AG09319 (cell line): ENCODE measurements around the gene ZBTB7C.

Experiments
- DNase-seq: peaks from one replicate; pipeline ENCODE4 v3.0.0-alpha.2; 2010; ENCODE audit warnings: low read depth; ENCODE audit errors: extremely low read depth
- TF ChIP-seq, protein P1 (sequence below): IDR thresholded peaks from 2 replicates; pipeline ENCODE4 v1.5.1; 2011; ENCODE audit warnings: low read depth, mild to moderate bottlenecking, inconsistent platforms, low read length, moderate library complexity

The ZBTB7C gene

DNA sequence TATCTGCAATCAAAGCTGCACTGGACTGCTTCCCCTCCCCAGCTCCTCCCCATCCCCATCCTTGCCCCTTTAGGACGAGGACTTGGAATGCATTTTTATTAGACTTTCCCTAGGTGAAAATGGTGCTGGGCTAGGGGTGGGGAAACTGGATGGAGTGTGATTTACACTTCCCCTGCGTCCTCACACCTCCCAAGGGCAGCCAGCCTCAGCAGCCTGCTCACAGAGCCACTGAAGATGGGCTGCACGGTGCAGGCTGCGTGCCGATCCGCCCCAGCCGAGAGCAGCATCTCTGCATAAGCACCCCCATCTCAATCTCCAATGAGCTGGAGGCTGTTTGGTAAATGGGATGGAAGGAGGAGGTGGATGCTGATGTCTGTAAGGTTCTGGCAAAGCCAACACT lies 87.6 kb downstream of the ZBTB7C start:
- no peak for DNase-seq
- TF ChIP-seq, protein P1, sequence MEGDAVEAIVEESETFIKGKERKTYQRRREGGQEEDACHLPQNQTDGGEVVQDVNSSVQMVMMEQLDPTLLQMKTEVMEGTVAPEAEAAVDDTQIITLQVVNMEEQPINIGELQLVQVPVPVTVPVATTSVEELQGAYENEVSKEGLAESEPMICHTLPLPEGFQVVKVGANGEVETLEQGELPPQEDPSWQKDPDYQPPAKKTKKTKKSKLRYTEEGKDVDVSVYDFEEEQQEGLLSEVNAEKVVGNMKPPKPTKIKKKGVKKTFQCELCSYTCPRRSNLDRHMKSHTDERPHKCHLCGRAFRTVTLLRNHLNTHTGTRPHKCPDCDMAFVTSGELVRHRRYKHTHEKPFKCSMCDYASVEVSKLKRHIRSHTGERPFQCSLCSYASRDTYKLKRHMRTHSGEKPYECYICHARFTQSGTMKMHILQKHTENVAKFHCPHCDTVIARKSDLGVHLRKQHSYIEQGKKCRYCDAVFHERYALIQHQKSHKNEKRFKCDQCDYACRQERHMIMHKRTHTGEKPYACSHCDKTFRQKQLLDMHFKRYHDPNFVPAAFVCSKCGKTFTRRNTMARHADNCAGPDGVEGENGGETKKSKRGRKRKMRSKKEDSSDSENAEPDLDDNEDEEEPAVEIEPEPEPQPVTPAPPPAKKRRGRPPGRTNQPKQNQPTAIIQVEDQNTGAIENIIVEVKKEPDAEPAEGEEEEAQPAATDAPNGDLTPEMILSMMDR = no peak

GRCh38 chr18:48321121-48321520 lies 88.1 kb downstream of the ZBTB7C start:
- DNase-seq = no peak
- TF ChIP-seq, protein P1 = no peak

DNA sequence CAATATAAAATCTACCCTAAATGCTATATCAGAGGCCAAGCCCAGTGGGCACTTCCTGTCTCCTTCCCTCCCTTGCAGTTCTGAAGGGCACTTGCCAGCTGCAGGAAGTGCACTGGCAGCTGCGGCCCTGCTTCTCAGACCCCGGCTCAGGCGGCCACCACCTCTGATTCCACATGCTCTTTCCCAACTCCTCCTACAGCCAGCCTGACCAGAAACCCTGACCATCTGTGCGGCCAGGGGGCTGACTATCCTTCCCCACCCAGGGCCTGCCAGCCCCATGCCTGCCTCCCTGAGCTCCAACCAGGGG lies 88.6 kb downstream of the ZBTB7C start:
- no peak for DNase-seq
- TF ChIP-seq, protein P1 = no peak

- no peak for DNase-seq
- TF ChIP-seq, protein P1 = no peak
Observed at GRCh38 chr18:48319801-48320638, 89.2 kb downstream of the ZBTB7C start.

DNA sequence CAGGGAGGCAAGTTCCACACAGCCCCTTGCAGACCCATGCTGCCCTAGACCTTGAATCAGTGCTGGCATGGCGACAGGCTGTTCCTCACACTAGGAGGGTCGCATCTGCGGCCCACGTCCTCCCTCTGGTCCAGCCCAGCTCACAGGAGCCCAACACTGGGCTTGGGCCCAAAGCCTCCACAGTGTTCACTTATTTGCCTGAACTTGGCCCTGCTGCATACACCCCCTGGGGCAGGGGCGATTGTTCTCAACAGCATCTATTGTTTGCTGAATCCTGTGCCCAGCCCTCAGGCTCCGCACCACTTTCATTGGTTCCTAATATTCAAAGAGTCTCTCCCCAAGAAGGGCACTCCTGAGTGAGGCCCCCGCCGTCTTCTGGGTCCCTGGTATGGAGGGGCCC lies 90.7 kb downstream of the ZBTB7C start:
- DNase-seq = no peak
- TF ChIP-seq, protein P1 = no peak

DNA sequence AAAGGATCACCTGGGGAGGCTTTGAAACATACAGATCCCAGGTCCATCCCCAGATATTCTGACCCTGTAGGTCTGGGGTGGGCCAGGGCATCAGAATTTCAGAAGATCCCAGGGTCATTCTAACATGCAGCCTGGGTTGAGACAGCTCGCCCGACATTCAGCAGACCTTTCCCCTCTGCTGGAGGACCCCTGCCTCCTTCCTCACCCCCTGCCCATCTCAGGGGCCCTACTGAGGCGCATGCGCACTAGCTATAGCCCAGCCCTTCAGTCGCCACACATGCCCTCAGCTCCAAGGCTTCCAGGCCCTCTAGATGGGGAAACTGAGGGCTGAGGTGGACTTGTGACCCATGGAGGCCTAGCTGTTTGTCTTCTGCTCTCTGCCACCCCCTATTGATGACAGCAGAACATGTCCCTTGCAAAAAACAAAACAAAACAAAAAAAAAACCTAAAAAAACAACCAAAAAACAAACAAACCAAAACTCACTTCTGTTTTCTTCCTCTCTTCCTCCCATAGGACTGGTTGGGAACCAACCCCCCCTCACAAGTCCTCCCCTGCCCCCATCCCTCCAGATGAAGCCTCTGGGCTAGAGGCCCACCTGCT lies 91.3 kb downstream of the ZBTB7C start:
- TF ChIP-seq, protein P1 = no peak; the same call in 1 of the 2 replicates
- no peak for DNase-seq

DNA sequence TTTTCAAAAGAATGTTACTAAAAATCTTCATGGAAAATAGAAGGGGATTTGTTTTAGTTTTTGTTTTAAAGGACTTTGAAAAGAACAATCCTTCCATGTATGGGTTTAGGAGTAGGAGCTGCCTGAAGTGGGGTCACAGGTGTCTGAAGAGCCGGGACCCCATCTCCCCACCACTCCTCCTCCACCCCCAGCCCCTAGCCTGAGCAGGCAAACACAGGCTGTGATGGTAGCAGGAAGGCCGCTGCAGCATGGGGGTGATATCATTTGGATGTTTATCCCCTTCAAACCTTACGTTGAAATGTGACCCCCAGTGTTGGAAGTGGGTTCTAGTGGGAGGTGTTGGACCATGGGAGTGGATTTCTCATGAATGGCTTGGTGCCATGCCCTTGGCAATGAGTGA lies 93.0 kb downstream of the ZBTB7C start:
- TF ChIP-seq, protein P1 = no peak
- no peak for DNase-seq
